K562 (cell line): ENCODE data around the gene DCUN1D4. TPM values are rescaled to one million over a fixed set of nuclear protein-coding genes. Genes with fewer than 3 reads are reported as not detected.
A peak's percentile ranks its signal among the peaks of the same experiment; 100 is the strongest.

ENCODE experiments used
- CTCFL ChIP-seq: IDR thresholded peaks from 2 replicates; pipeline ENCODE4 v1.6.1; 2011; ENCODE audit warnings: borderline replicate concordance, low read depth, mild to moderate bottlenecking, moderate library complexity, low read length; ENCODE audit not compliant: insufficient read depth, poor library complexity, severe bottlenecking
- CXXC5 ChIP-seq: fragments of 250-450 bp; sonication (Bioruptor Pico); IDR thresholded peaks from 2 replicates; pipeline ENCODE4 v1.8.0; 2022; ENCODE audit warnings: inconsistent platforms, mild to moderate bottlenecking, moderate library complexity
- ESRRA ChIP-seq: fragments of 450-650 bp; IDR thresholded peaks from 2 replicates; pipeline ENCODE4 v1.6.1; 2014; ENCODE audit warnings: low read depth, mild to moderate bottlenecking, moderate library complexity, borderline replicate concordance
- ETV1 ChIP-seq: fragments of 450-650 bp; conservative IDR thresholded peaks from 2 replicates; pipeline ENCODE4 v1.6.1; 2016; ENCODE audit warnings: missing genetic modification characterization, control low read depth, low read depth, missing compliant biosample characterization
- ETV6 ChIP-seq, 3 experiments: fragments of 150-350 bp in 1 of 3; sonication (generic) in 1 of 3; formaldehyde crosslinking in 1 of 3; IDR thresholded peaks; 2 replicates each; pipeline versions ENCODE4 v1.6.1 to v1.8.0; 2014 to 2022; ENCODE audit warnings: borderline replicate concordance in 2 of 3, low read depth in 2 of 3, antibody characterized with exemption in 1 of 3, low read length in 1 of 3, mild to moderate bottlenecking in 1 of 3, missing genetic modification reagents in 1 of 3
- FIP1L1 ChIP-seq: fragments of 200-400 bp; formaldehyde crosslinking; IDR thresholded peaks from 2 replicates; pipeline ENCODE4 v1.6.1; 2018; ENCODE audit warnings: mild to moderate bottlenecking, low read depth, low read length; ENCODE audit not compliant: poor library complexity, severe bottlenecking
- FOXO4 ChIP-seq: fragments of 450-650 bp; formaldehyde crosslinking; IDR thresholded peaks from 2 replicates; pipeline ENCODE4 v1.4.0; 2020; ENCODE audit warnings: mild to moderate bottlenecking, moderate library complexity
- GTF2E2 ChIP-seq: fragments of 200-800 bp; sonication (Bioruptor generic); IDR thresholded peaks from 2 replicates; pipeline ENCODE4 v1.6.1; 2016; ENCODE audit warnings: missing genetic modification characterization, missing compliant biosample characterization
- IRF9 ChIP-seq: fragments of 450-650 bp; IDR thresholded peaks from 2 replicates; pipeline ENCODE4 v1.6.1; 2016; ENCODE audit warnings: missing biosample characterization, missing genetic modification characterization
- POLR2A ChIP-seq: fragments of 450-650 bp; conservative IDR thresholded peaks from 2 replicates; pipeline ENCODE4 v1.6.1; 2016
- SIX5 ChIP-seq, 2 experiments: IDR thresholded peaks; 2 replicates each; pipeline ENCODE4 v1.6.1; 2011; ENCODE audit warnings: low read length in 2 of 2, borderline replicate concordance in 1 of 2, low read depth in 1 of 2, mild to moderate bottlenecking in 1 of 2, moderate library complexity in 1 of 2; ENCODE audit not compliant: insufficient read depth in 1 of 2
- TOE1 ChIP-seq, 2 experiments: fragments of 450-650 bp in 1 of 2; sonication (generic) in 1 of 2; formaldehyde crosslinking in 1 of 2; IDR thresholded peaks; 2 replicates each; pipeline versions ENCODE4 v1.7.1 to v1.8.0; 2016 to 2022; ENCODE audit warnings: borderline replicate concordance in 2 of 2, mild to moderate bottlenecking in 2 of 2, antibody characterized with exemption in 1 of 2, inconsistent platforms in 1 of 2, low read depth in 1 of 2, missing genetic modification reagents in 1 of 2, moderate library complexity in 1 of 2
- ZBTB34 ChIP-seq: fragments of 250-450 bp; sonication (Bioruptor Pico); IDR thresholded peaks from 2 replicates; pipeline ENCODE4 v1.8.0; 2021; ENCODE audit warnings: mild to moderate bottlenecking, moderate library complexity
- ZNF232 ChIP-seq: sonication (generic); formaldehyde crosslinking; IDR thresholded peaks from 2 replicates; pipeline ENCODE4 v1.8.0; 2022; ENCODE audit warnings: mild to moderate bottlenecking, missing genetic modification reagents
- ZNF445 ChIP-seq: fragments of 250-450 bp; sonication (Bioruptor Pico); IDR thresholded peaks from 2 replicates; pipeline ENCODE4 v1.4.0; 2020; ENCODE audit warnings: low read depth, mild to moderate bottlenecking, moderate library complexity
- ZNF76 ChIP-seq: fragments of 250-450 bp; sonication (Bioruptor Pico); IDR thresholded peaks from 2 replicates; pipeline ENCODE4 v1.4.0; 2020; ENCODE audit warnings: mild to moderate bottlenecking, moderate library complexity, borderline replicate concordance
- polyA plus RNA-seq, 8 experiments: library from polyadenylated mRNA; depleted of rRNA in 4 of 8; stranded (reverse) in 5 of 8; unstranded in 3 of 8; fragments of >200 nt; fragmentation: Nextera tagmentation in 2 of 8; fragmentation: Illumina TruSeq in 1 of 8; extraction: Ambion mirVana in 2 of 8; extraction: Trizol in 1 of 8; gene quantifications; 2 replicates each; pipeline versions ENCODE4 v1.2.1 to v1.2.3, GENCODE V29; 2011 to 2014; ENCODE audit warnings: inconsistent platforms in 1 of 8, missing spikeins in 1 of 8
- total RNA-seq, 7 experiments: library from RNA; depleted of rRNA in 6 of 7; stranded (reverse); fragments of >200 nt in 6 of 7; fragmentation: Illumina TruSeq in 2 of 7; extraction: Trizol in 2 of 7; gene quantifications; 2 replicates each; pipeline versions ENCODE4 v1.2.1 to v1.2.3, GENCODE V29; 2011 to 2021; ENCODE audit warnings: low replicate concordance in 1 of 7
- TF ChIP-seq, protein P1 (sequence below): fragments of 250-450 bp; sonication (Bioruptor Pico); IDR thresholded peaks from 2 replicates; pipeline ENCODE4 v1.8.0; 2021; ENCODE audit warnings: moderate library complexity, mild to moderate bottlenecking, inconsistent platforms

Gene DCUN1D4
- total and polyA plus RNA-seq, 9 of the 15 experiments (the other 6 are each of a cell fraction or from before 2014, with no cell fraction given), result 15.1 to 73.5 (median 23.0) TPM

DNA sequence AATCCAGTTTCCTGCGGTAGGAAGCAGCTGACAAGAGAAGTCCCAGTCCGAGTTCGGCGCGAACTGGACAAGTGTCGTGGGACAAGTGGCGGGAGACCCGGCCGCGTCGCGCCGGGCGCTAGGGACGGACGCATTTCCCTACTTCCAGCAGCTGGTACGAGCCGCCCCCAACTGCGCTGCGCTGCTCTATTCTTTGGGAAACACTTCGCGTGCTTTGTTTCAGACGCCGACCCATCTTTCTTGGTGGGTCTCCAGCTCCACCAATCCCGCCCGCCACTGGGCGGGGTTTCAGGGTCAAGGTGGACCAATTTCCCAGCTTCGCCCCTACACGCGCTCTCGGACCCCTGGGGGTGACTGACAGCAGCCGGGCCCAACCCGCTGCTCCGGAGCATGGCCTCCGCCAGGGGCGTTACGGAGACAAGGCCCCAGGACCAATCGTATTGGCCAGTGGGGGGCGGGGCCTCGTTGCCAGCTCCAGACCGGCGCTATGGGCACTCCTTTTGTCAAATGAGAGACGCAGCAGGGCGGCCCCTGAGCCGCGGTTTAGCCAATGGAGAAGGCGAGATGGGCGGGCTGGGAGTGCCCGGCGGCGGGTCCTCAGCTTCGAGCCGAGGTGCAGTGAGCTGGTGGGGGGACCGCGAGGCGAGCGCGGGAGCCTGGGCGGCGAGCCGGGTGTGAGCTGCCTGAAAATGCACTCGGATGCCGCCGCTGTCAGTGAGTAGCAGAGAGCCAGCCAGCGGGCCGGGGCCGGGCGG, at the start of gene DCUN1D4 (continued):
- TF ChIP-seq ETV1 (tag) (no peak), POLR2A (peak; percentile 82), SIX5 (IDR thresholded peaks at IDR 0.05; ENCODE audit: borderline replicate concordance in 1 of 2, insufficient read depth in 1 of 2, low read depth in 1 of 2, low read length in 2 of 2) (no peak), FOXO4 (CRISPR knock-in tag) (no peak), TOE1 (IDR thresholded peaks at IDR 0.05; ENCODE audit: borderline replicate concordance) (no peak), TOE1 (CRISPR knock-in tag; IDR thresholded peaks at IDR 0.05; ENCODE audit: borderline replicate concordance, low read depth) (no peak), ZNF76 (CRISPR knock-in tag) (no peak), ZNF445 (CRISPR knock-in tag) (no peak), FIP1L1 (peak; percentile 36), ESRRA (peak; percentile 55; the same call in 1 of the 2 replicates), ZNF232 (no peak), ZBTB34 (CRISPR knock-in tag) (no peak), CXXC5 (peak; percentile 95), GTF2E2 (no peak), ETV6 (IDR thresholded peaks at IDR 0.05; ENCODE audit: borderline replicate concordance in 1 of 2, low read depth in 2 of 2, low read length in 1 of 2) (no peak), ETV6 (CRISPR knock-in tag; IDR thresholded peaks at IDR 0.05; ENCODE audit: borderline replicate concordance) (no peak), CTCFL (peak; percentile 66), IRF9 (tag) (no peak)
- TF ChIP-seq, protein P1, sequence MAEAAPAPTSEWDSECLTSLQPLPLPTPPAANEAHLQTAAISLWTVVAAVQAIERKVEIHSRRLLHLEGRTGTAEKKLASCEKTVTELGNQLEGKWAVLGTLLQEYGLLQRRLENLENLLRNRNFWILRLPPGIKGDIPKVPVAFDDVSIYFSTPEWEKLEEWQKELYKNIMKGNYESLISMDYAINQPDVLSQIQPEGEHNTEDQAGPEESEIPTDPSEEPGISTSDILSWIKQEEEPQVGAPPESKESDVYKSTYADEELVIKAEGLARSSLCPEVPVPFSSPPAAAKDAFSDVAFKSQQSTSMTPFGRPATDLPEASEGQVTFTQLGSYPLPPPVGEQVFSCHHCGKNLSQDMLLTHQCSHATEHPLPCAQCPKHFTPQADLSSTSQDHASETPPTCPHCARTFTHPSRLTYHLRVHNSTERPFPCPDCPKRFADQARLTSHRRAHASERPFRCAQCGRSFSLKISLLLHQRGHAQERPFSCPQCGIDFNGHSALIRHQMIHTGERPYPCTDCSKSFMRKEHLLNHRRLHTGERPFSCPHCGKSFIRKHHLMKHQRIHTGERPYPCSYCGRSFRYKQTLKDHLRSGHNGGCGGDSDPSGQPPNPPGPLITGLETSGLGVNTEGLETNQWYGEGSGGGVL, result no peak
